Endothelial cell of umbilical vein (primary cell): ENCODE measurements around the gene TPM1. TPM values are rescaled to one million over a fixed set of nuclear protein-coding genes. Genes with fewer than 3 reads are reported as not detected.

Experiments used
- BruUV-seq: library from RNA; stranded (reverse); fragments of 400-500 nt; replicated peaks from 2 replicates; lab custom pipeline; 2021; lab: Mats Ljungman, UMichigan
- CTCF ChIA-PET: fragments of 300-600, 350-600 bp; sonication (Branson Sonifier 250); formaldehyde crosslinking; loops from one replicate; lab custom pipeline; 2021; ENCODE audit warnings: antibody characterized with exemption, inconsistent platforms; lab: Charles Lee
- POLR2A ChIA-PET: fragments of 300-600, 350-600 bp; sonication (Branson Sonifier 250); formaldehyde crosslinking; loops from one replicate; lab custom pipeline; 2021; ENCODE audit warnings: antibody characterized with exemption, inconsistent platforms; lab: Charles Lee
- DNase-seq: peaks from one replicate; pipeline ENCODE4 v3.0.0-alpha.2; 2011; ENCODE audit warnings: low read depth, low spot score
- FAIRE-seq: peaks from 2 replicates; lab custom pipeline; 2011; peaks lifted over from hg19 to GRCh38; lab: Jason Lieb, UNC
- H2AFZ ChIP-seq: 2 replicates; pipeline ENCODE4 v1.6.0; 2012; ENCODE audit warnings: low read depth, low read length, control low read depth, inconsistent platforms
- H3K27ac ChIP-seq: 2 replicates; pipeline ENCODE4 v1.5.1; 2011; ENCODE audit warnings: low read depth, mild to moderate bottlenecking, control low read depth, low read length, moderate library complexity; ENCODE audit not compliant: insufficient read depth
- H3K27me3 ChIP-seq, 2 experiments: 2 replicates each; pipeline versions ENCODE4 v1.6.0 to v1.6.1; 2011; ENCODE audit warnings: low read length in 2 of 2, mixed read lengths in 1 of 2; ENCODE audit not compliant: control insufficient read depth in 2 of 2, insufficient read depth in 2 of 2
- H3K36me3 ChIP-seq, 2 experiments: 2 replicates in 1 of 2; 3 replicates in 1 of 2; pipeline ENCODE4 v1.5.1; 2011; ENCODE audit warnings: low read length in 2 of 2, mild to moderate bottlenecking in 1 of 2, moderate library complexity in 1 of 2; ENCODE audit not compliant: control insufficient read depth in 2 of 2, insufficient read depth in 2 of 2; ENCODE audit errors: extremely low read depth in 1 of 2
- H3K4me1 ChIP-seq: 3 replicates; pipeline ENCODE4 v1.5.1; 2011; ENCODE audit warnings: mild to moderate bottlenecking, low read length; ENCODE audit not compliant: control insufficient read depth, insufficient read depth; ENCODE audit errors: extremely low read depth
- H3K4me2 ChIP-seq: 2 replicates; pipeline ENCODE4 v1.6.1; 2011; ENCODE audit warnings: low read length, control low read depth, mixed read lengths; ENCODE audit not compliant: insufficient read depth
- H3K4me3 ChIP-seq, 3 experiments: fragments of 200-600 bp in 1 of 3; sonication (generic), shearing (Covaris generic) in 1 of 3; replicated peaks in 1 of 3; 2 replicates each; pipeline ENCODE4 v1.5.1; 2011 to 2016; ENCODE audit warnings: control low read depth in 3 of 3, low read length in 3 of 3, mild to moderate bottlenecking in 2 of 3, inconsistent platforms in 1 of 3, low read depth in 1 of 3, moderate library complexity in 1 of 3; ENCODE audit not compliant: insufficient read depth in 1 of 3
- H3K79me2 ChIP-seq: 2 replicates; pipeline ENCODE4 v1.6.0; 2012; ENCODE audit warnings: low read length, inconsistent platforms; ENCODE audit not compliant: control insufficient read depth, insufficient read depth
- H3K9ac ChIP-seq: replicated peaks from 2 replicates; pipeline ENCODE3; 2011; ENCODE audit warnings: low read length, control low read depth; ENCODE audit not compliant: insufficient read depth; ENCODE audit errors: extremely low read depth
- H3K9me1 ChIP-seq: replicated peaks from 3 replicates; pipeline ENCODE4 v1.6.0; 2011; ENCODE audit warnings: mild to moderate bottlenecking, low read length; ENCODE audit not compliant: control insufficient read depth, insufficient read depth; ENCODE audit errors: extremely low read depth
- H3K9me3 ChIP-seq: replicated peaks from 2 replicates; pipeline ENCODE4 v1.5.1; 2012; ENCODE audit warnings: low read length, inconsistent platforms; ENCODE audit not compliant: control insufficient read depth, insufficient read depth
- H4K20me1 ChIP-seq: replicated peaks from 2 replicates; pipeline ENCODE3; 2011; ENCODE audit warnings: mild to moderate bottlenecking, low read length; ENCODE audit not compliant: control insufficient read depth, insufficient read depth; ENCODE audit errors: extremely low read depth
- EZH2 ChIP-seq: IDR thresholded peaks from 2 replicates; pipeline ENCODE4 v1.6.1; 2012; ENCODE audit warnings: borderline replicate concordance, low read depth, mild to moderate bottlenecking, moderate library complexity, low read length, inconsistent platforms; ENCODE audit not compliant: severe bottlenecking
- FOS ChIP-seq: IDR thresholded peaks from 2 replicates; pipeline ENCODE4 v1.6.1; 2011; ENCODE audit warnings: mild to moderate bottlenecking, low read length, moderate library complexity, borderline replicate concordance; ENCODE audit not compliant: insufficient read depth
- GATA2 ChIP-seq: IDR thresholded peaks from 2 replicates; pipeline ENCODE4 v1.7.0; 2011; ENCODE audit warnings: low read depth, mild to moderate bottlenecking, moderate library complexity, mixed read lengths, low read length; ENCODE audit not compliant: insufficient read length, insufficient read depth
- JUN ChIP-seq: IDR thresholded peaks from 2 replicates; pipeline ENCODE4 v1.6.1; 2011; ENCODE audit warnings: borderline replicate concordance, low read depth; ENCODE audit not compliant: insufficient read length, insufficient read depth
- MAX ChIP-seq: IDR thresholded peaks from 2 replicates; pipeline ENCODE4 v1.6.1; 2011; ENCODE audit not compliant: insufficient read depth, insufficient read length
- MYC ChIP-seq: IDR thresholded peaks from one replicate; pipeline ENCODE4 v1.6.1; 2011; ENCODE audit warnings: mild to moderate bottlenecking, low read depth, low read length
- POLR2A ChIP-seq: IDR thresholded peaks from 2 replicates; pipeline ENCODE4 v1.6.1; 2012; ENCODE audit warnings: low read depth, mild to moderate bottlenecking, control low read depth, low read length
- POLR2AphosphoS5 ChIP-seq: IDR thresholded peaks from 2 replicates; pipeline ENCODE4 v1.6.1; 2012; ENCODE audit warnings: low read depth, mild to moderate bottlenecking, control low read depth, low read length, moderate library complexity; ENCODE audit not compliant: insufficient read depth
- dilution Hi-C: fragments of 300-500 bp; cut with MboI; formaldehyde crosslinking; loops from one replicate; pipeline ENCODE4 v1.15.0; 2019; ENCODE audit warnings: low sequenced_read_pairs; ENCODE audit not compliant: extremely low pct_ligation_motif_present
- intact Hi-C: fragments of 100-400 bp; cut with micrococcal nuclease; formaldehyde crosslinking; loops from one replicate; pipeline ENCODE4 v1.10.0; 2022
- polyA plus RNA-seq, 4 experiments: library from polyadenylated mRNA; depleted of rRNA in 3 of 4; stranded (reverse) in 3 of 4; unstranded in 1 of 4; fragments of >200 nt; gene quantifications; 2 replicates each; pipeline versions ENCODE4 v1.2.1 to v1.2.3, GENCODE V29; 2011 to 2012; ENCODE audit warnings: missing spikeins in 1 of 4
- total RNA-seq: library from RNA; stranded (reverse); gene quantifications from 2 replicates; pipeline ENCODE4 v1.2.3, GENCODE V29; 2021
- TF ChIP-seq, protein P1 (sequence below), 2 donors: IDR thresholded peaks; 1 replicate in 1 of 2; 2 replicates in 1 of 2; pipeline ENCODE4 v1.5.1; 2011; ENCODE audit warnings: low read length in 2 of 2, mild to moderate bottlenecking in 2 of 2, moderate library complexity in 2 of 2, control low read depth in 1 of 2, inconsistent platforms in 1 of 2, low read depth in 1 of 2; ENCODE audit not compliant: insufficient read depth in 1 of 2; ENCODE audit errors: extremely low read depth in 1 of 2

Gene TPM1
- total and polyA plus RNA-seq, 2 donors (not counting 3 experiments of a cell fraction or from before 2014, with no cell fraction given), result 518 to 558 TPM

GRCh38 chr15:63035253-63035652 lies 7.3 kb upstream of the TPM1 start:
- dilution Hi-C loops, result no loop called here
- ChIA-PET CTCF (interaction anchor here (0.8 kb wide), 1 partner anchor 42 kb away, joined by 3 read pairs; no protein-coding TSS in a partner anchor), POLR2A (no interaction called here)

GRCh38 chr15:63035977-63036376 lies 6.6 kb upstream of the TPM1 start:
- Histone ChIP-seq H3K4me3 (no peak overlapping the region), H3K79me2 (no peaks in the 10 kb centered on the region), H3K4me1 (no peaks in the 10 kb centered on the region), H3K9ac (no peak overlapping the region), H3K36me3 (no peaks in the 10 kb centered on the region), H3K4me2 (no peak overlapping the region), H3K9me3 (no peaks in the 10 kb centered on the region), H3K27me3 (no peaks in the 10 kb centered on the region), H4K20me1 (no peaks in the 10 kb centered on the region), H3K27ac (no peak overlapping the region), H3K9me1 (no peaks in the 10 kb centered on the region), H2AFZ (no peak overlapping the region)
- ChIA-PET CTCF (interaction anchor here (0.8 kb wide), 1 partner anchor 42 kb away, joined by 3 read pairs; no protein-coding TSS in a partner anchor), POLR2A (no interaction called here)
- DNase-seq (no peak), FAIRE-seq (no peak)
- TF ChIP-seq POLR2A, result no peak
- TF ChIP-seq GATA2, result no peak
- no peak for TF ChIP-seq JUN
- TF ChIP-seq MAX, result no peak
- TF ChIP-seq, protein P1, sequence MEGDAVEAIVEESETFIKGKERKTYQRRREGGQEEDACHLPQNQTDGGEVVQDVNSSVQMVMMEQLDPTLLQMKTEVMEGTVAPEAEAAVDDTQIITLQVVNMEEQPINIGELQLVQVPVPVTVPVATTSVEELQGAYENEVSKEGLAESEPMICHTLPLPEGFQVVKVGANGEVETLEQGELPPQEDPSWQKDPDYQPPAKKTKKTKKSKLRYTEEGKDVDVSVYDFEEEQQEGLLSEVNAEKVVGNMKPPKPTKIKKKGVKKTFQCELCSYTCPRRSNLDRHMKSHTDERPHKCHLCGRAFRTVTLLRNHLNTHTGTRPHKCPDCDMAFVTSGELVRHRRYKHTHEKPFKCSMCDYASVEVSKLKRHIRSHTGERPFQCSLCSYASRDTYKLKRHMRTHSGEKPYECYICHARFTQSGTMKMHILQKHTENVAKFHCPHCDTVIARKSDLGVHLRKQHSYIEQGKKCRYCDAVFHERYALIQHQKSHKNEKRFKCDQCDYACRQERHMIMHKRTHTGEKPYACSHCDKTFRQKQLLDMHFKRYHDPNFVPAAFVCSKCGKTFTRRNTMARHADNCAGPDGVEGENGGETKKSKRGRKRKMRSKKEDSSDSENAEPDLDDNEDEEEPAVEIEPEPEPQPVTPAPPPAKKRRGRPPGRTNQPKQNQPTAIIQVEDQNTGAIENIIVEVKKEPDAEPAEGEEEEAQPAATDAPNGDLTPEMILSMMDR (IDR thresholded peaks at IDR 0.05; ENCODE audit: extremely low read depth in 1 of 2, insufficient read depth in 1 of 2, low read depth in 1 of 2, low read length in 2 of 2), result no peak
- no peak for TF ChIP-seq EZH2
- TF ChIP-seq POLR2AphosphoS5, result no peak
- TF ChIP-seq MYC, result no peak
- no peak for TF ChIP-seq FOS
- no TSS peak for BruUV-seq
- intact Hi-C loops, result no loop called here
- dilution Hi-C loops, result no loop called here

More at GRCh38 chr15:63035253-63035652, 7.3 kb upstream of the TPM1 start:
- no peaks in the 10 kb centered on the region for H3K9me1 ChIP-seq
- no peak overlapping the region for H3K4me3 ChIP-seq
- no TSS peak for BruUV-seq
- TF ChIP-seq, protein P1 (IDR thresholded peaks at IDR 0.05; ENCODE audit: extremely low read depth in 1 of 2, insufficient read depth in 1 of 2, low read depth in 1 of 2, low read length in 2 of 2), result no peak
- TF ChIP-seq POLR2A, result no peak
- TF ChIP-seq JUN, result no peak
- no peak for TF ChIP-seq POLR2AphosphoS5
- H3K4me2 ChIP-seq, result no peak overlapping the region
- intact Hi-C loops, result no loop called here
- no peak overlapping the region for H2AFZ ChIP-seq
- H3K27ac ChIP-seq, result no peak overlapping the region
- H3K36me3 ChIP-seq, result no peaks in the 10 kb centered on the region
- no peaks in the 10 kb centered on the region for H3K79me2 ChIP-seq
- DNase-seq (no peak), FAIRE-seq (no peak)
- H3K9ac ChIP-seq, result no peak overlapping the region
- no peaks in the 10 kb centered on the region for H3K27me3 ChIP-seq
- no peaks in the 10 kb centered on the region for H4K20me1 ChIP-seq
- H3K4me1 ChIP-seq, result no peaks in the 10 kb centered on the region
- no peaks in the 10 kb centered on the region for H3K9me3 ChIP-seq
